Skeletal muscle satellite cell (primary cell): Measurements from ENCODE around the gene PRRG3. TPM values are rescaled to one million over a fixed set of nuclear protein-coding genes. Genes with fewer than 3 reads are reported as not detected.
"Not testable (repeated sequence)": the region's sequence is repeated elsewhere in the genome, so short reads cannot be mapped to it uniquely, and the experiment has no call there.

ENCODE experiments used
- H3K27me3 ChIP-seq: 2 replicates; pipeline ENCODE4 v1.7.0; 2013; ENCODE audit warnings: low read length; ENCODE audit not compliant: control insufficient read depth, insufficient read depth
- H3K36me3 ChIP-seq: 2 replicates; pipeline ENCODE4 v1.7.0; 2013; ENCODE audit warnings: mild to moderate bottlenecking, control low read depth, low read length; ENCODE audit not compliant: insufficient read depth
- H3K4me1 ChIP-seq: 2 replicates; pipeline ENCODE4 v1.7.0; 2013; ENCODE audit warnings: low read length; ENCODE audit not compliant: control insufficient read depth, insufficient read depth
- H3K4me2 ChIP-seq: 2 replicates; pipeline ENCODE4 v1.7.0; 2013; ENCODE audit warnings: mild to moderate bottlenecking, low read length
- H3K4me3 ChIP-seq: 2 replicates; pipeline ENCODE4 v1.7.0; 2013; ENCODE audit warnings: low read length
- H3K9ac ChIP-seq: 2 replicates; pipeline ENCODE4 v1.7.0; 2013; ENCODE audit warnings: mild to moderate bottlenecking, low read depth, low read length, moderate library complexity
- H3K9me3 ChIP-seq: replicated peaks from 2 replicates; pipeline ENCODE4 v1.7.0; 2013; ENCODE audit warnings: mild to moderate bottlenecking, control low read depth, low read length
- total RNA-seq: library from RNA; depleted of rRNA; stranded (reverse); fragments of >200 nt; gene quantifications from 2 replicates; pipeline ENCODE4 v1.2.3, GENCODE V29; 2012; rRNA removed

PRRG3 gene
- not detected in 2 replicates for total RNA-seq

DNA sequence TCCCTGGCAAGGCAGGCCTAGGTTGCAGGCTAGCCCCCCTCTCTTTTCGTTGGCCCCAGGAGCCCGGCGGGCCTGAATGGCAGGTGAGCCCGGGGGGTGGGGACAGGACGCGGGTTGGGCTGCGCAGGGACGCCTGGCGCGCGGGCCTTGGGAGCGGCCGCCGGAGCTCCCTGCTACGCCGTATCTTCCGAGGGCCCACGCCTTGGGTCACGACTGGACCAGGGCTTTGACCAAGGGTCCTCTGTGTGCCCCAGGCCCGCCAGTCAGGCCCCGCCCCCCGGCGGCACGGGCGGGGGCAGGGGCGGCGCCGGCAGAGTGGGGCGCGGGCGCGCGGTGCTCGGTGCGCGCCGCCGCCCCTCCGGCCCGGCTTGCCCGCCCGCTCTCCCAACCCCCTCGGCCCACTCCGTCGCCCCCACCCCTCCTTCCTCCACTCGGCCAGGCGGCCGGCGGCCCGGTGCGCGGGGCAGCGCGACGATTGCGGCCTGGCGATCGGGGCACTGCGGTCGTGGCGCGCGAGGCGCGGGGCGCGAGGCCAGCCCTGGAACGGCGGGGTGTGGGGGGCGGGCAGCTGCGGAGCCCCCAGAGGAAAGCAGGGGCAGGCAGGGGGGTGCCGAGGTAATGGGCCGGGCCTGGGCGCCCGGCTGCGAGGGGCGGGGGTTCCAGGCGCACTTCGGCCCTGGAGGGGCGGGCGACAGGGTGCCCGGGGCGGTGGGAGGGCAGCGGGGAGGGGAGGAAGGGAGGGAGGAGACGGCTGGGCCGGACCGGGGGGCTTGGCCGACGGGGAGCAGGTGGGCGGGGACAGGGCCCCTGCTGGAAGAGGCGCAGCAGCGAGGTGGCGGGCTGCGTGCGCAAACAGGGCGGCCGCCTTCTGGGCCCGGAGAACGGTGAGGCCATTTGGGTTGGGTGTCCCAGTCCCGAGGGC, at the start of gene PRRG3:
Gene PRRG3 (plus strand): TSS at position 798 of the 922 bp plus-strand sequence. CDS start 3,357 bp downstream, outside the sequence.
- Histone ChIP-seq H3K9ac (no peak within 1 kb of the TSS), H3K4me2 (no peak within 1 kb of the TSS), H3K9me3 (no peaks in the 10 kb centered on the region), H3K4me1 (no peaks in the 10 kb centered on the region), H3K27me3 (no peaks in the 10 kb centered on the region), H3K36me3 (no peaks in the 10 kb centered on the region), H3K4me3 (no peak within 1 kb of the TSS)

DNA sequence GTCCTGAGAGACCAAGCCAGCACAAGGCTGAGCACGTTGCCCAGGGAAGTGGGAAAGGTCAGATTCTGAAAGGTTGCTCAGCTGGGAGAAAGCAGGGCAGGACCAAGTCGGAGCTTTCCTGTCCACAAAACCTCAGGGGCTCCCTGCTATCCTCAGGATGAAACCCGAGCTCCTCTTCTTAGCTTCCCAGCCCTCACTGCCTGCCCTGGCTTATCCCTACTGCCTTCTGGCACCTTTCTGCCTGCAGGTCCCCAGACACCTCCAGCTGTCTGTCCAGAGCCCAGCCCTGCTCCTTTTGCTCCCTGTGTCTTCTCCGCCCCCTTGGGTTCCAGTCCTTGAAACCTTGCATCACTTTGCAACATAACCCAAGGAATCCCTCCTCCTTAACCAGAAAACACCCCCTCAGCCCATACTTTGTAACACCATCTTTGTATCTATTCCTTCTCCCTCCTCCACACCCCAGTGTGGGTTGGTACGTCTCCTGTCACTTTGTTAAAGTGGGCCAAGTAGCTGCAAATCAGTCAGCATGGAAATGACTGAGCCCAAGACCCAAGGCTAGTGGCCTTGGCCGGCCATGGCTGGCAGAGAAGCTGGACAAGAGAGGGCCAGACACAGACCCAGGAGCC, 20.0 kb upstream of the PRRG3 start:
- H3K27me3 ChIP-seq: no peaks in the 10 kb centered on the region
- H3K4me3 ChIP-seq: no peak overlapping the region
- H3K36me3 ChIP-seq: no peaks in the 10 kb centered on the region
- no peak overlapping the region for H3K9ac ChIP-seq
- H3K4me2 ChIP-seq: no peak overlapping the region
- H3K9me3 ChIP-seq: peaks cover 2% of the 10 kb centered on the region
- H3K4me1 ChIP-seq: no peaks in the 10 kb centered on the region

DNA sequence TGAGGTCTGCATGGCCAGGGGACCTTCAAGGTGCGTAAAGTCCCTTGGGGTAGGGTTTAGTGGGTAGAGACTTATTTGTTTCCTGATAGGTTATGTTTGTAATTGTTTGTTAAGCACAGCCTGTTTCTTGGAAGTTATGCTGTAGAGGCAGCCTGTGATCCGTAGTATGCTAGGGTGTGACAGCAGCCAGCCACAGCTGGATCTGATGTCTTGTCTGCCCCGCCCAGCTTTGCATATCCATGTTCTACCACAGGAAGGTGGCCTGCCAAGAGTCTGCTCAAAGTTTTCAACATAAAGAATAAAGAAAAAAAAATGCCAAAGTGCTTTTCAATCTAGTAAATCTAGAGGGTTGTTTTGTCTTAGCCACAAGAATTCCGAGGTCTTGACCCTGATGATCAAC, 19.1 kb upstream of the PRRG3 start:
- H3K9ac ChIP-seq: no peak overlapping the region
- H3K4me1 ChIP-seq: no peaks in the 10 kb centered on the region
- H3K36me3 ChIP-seq: no peaks in the 10 kb centered on the region
- H3K4me2 ChIP-seq: no peak overlapping the region
- H3K27me3 ChIP-seq: no peaks in the 10 kb centered on the region
- H3K4me3 ChIP-seq: no peak overlapping the region
- H3K9me3 ChIP-seq: peaks cover 2% of the 10 kb centered on the region

DNA sequence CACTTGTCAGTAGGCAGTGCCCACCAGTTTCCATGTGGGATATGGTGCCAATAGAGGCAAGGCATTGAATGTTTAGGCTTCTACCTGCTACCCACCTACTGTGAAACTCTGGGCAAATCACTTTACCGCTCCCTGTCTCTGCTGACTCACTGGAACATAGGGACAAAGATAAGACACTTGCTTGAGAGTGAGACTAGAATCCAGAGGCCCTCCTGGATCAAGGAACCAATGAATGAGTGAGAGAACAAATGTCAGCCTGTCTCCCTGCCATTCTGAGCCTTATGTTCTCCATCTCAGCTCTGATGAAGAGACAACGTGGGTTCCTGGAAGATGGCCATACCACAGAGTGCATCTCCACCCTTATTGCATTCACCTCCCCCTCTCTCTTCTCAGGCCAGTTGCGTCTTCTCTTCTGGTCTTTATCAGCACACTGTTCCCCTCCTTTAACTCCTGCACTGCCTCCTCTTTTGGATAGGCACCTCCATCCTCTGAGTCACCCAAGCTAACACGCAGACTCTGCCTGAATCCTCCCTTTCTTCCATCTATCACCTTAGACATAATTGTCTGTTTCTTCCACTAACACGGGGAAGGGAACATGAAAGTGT, 15.4 kb upstream of the PRRG3 start:
- Histone ChIP-seq H3K4me2 (no peak overlapping the region), H3K9me3 (peaks cover 2% of the 10 kb centered on the region), H3K4me1 (no peaks in the 10 kb centered on the region), H3K27me3 (no peaks in the 10 kb centered on the region), H3K36me3 (no peaks in the 10 kb centered on the region), H3K9ac (no peak overlapping the region), H3K4me3 (no peak overlapping the region)

DNA sequence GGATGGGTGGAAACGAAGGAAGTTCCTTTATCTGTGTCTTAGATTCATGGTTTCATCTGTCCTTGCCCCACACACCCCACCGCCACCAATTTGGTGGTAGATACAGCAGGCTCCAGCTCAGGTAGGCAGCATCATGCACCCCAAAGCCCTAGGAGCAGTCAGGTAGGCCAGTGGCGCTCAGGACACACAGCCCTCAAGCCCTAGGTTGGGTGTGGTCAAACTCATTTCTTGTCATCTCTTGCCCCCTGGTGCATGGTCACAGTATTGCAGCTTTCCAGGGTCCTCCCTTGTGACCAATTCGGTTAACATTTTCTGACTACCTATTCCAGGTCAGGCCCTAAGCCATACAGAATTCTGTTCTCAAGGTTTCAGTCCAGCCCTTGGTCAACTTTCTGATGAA, 14.5 kb upstream of the PRRG3 start:
- H3K4me3 ChIP-seq: no peak overlapping the region
- H3K4me2 ChIP-seq: no peak overlapping the region
- H3K36me3 ChIP-seq: no peaks in the 10 kb centered on the region
- H3K9me3 ChIP-seq: peaks cover 2% of the 10 kb centered on the region
- H3K27me3 ChIP-seq: no peaks in the 10 kb centered on the region
- H3K4me1 ChIP-seq: no peaks in the 10 kb centered on the region
- no peak overlapping the region for H3K9ac ChIP-seq

DNA sequence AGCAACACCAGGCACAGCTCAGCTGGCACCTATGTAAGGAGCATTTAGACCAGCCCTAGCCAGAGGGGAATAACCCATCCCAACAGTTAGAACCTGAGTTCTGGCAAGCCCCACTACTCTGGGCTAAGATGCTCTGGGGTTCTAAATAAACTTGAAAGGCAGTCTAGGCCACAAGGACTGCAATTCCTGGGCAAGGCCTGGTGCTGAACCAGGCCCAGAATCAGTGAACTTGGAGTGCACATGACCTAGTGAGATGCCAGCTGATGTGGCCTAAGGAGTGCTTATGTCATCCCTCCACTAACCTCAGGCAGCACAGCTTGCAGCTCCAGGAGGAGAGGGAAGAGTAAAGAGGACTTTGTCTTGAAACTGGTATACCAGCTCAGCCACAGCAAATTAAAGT, 7.6 kb upstream of the PRRG3 start:
- H3K9me3 ChIP-seq: no peaks in the 10 kb centered on the region
- H3K27me3 ChIP-seq: no peaks in the 10 kb centered on the region
- H3K4me1 ChIP-seq: no peaks in the 10 kb centered on the region
- no peak overlapping the region for H3K9ac ChIP-seq
- no peak overlapping the region for H3K4me3 ChIP-seq
- no peak overlapping the region for H3K4me2 ChIP-seq
- H3K36me3 ChIP-seq: no peaks in the 10 kb centered on the region

DNA sequence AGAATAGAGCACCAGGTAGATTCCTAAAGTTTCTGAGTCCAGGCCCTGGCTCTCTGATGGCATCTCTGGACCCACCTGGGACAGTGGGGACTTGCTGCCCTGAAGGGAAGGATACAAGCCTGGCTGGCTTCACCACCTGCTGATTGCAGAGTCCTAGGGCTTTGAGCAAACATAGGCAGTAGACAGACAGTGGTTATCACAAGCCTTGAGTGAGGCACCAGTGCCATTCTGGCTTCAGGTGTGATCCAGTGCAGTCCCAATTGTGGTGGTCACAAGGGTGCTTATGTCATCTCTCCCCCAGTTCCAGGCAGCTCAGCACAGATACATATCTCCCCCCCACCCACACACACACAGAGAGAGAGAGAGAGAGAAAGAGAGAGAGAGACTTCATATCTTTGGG, 6.6 kb upstream of the PRRG3 start:
- Histone ChIP-seq H3K4me3 (no peak overlapping the region), H3K27me3 (no peaks in the 10 kb centered on the region), H3K9me3 (no peaks in the 10 kb centered on the region), H3K36me3 (no peaks in the 10 kb centered on the region), H3K9ac (no peak overlapping the region), H3K4me2 (no peak overlapping the region), H3K4me1 (no peaks in the 10 kb centered on the region)

DNA sequence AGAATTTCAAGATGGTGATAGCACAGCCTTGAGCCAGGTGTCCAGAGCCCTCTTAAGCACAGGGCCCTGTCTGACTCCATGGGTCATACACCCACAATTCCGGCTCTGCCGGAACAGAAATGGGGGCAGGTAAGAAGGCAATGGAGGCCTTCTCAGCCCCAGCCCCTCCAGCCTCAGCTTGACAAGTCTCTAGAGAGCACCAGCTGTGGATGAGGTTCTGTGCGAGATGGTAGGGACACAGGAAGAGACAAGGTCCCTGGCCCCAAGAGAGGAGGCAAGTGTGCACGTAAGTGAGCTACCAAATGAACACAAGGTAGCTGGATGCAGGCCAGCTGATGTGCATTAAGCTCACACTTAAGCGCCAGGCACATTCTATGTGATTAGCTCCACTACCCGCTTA, 2.4 kb upstream of the PRRG3 start:
- Histone ChIP-seq H3K4me1 (no peaks in the 10 kb centered on the region), H3K27me3 (no peaks in the 10 kb centered on the region), H3K4me3 (no peak overlapping the region), H3K9ac (no peak overlapping the region), H3K36me3 (no peaks in the 10 kb centered on the region), H3K9me3 (no peaks in the 10 kb centered on the region), H3K4me2 (no peak overlapping the region)

DNA sequence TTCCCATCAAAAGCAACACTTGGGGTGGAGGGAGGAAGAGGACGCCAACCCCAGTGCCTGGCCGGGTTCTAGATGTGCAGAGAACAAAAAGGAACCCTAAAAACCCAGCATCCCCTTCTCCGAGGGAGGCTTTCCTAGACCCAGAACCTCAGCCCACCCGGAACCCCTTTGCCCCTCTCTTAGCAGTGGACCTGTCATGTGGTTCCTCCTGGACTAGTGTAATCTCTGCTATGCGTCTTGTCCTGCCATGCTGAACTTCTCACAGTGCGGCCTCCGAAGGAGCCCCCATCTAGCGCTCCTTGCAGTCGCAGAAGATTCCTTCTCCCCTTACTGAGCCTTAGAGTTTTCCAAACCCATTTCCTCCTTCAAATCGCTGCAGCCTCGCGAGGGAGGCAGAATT, 1.1 kb upstream of the PRRG3 start:
- no peak overlapping the region for H3K4me2 ChIP-seq
- no peaks in the 10 kb centered on the region for H3K9me3 ChIP-seq
- H3K4me1 ChIP-seq: no peaks in the 10 kb centered on the region
- no peaks in the 10 kb centered on the region for H3K27me3 ChIP-seq
- no peak overlapping the region for H3K9ac ChIP-seq
- H3K4me3 ChIP-seq: no peak overlapping the region
- H3K36me3 ChIP-seq: no peaks in the 10 kb centered on the region

DNA sequence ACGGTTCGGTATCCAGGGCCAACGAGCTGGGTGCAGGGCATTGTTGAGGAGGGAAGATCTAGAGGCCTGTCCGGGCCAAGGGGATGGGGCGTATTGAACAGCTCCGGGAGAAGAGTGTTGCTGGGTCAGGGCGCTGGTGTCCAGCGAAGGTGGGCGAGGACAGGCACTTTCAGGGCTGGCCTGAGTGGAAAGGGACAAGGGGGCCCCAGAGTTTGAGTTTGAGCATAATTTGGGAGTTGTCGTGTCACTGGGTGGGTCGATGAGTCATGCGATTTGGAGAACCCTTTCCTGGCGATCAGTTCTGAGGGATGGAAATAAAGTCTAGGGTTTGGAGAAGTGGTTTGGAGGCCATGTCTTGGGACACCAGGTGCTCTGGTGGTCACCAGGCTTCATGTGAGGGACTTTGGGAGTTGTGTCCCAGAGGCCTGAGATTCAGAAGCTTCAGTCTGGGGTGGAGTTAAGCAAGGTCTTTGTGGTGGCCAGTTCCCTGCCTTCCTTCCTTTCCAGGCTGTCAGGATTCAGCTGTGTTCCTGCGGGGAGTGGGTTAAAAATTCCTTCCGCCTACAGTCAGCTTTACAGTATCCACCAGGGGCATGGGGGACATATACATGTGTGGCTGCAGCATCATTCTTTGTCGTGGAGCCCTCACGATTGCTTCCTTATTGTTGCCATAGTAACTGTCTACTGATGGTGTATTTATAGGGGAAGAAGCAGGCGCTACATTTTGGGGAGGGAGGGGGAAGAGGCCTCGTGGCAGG, 504 bp downstream of the PRRG3 start:
- Histone ChIP-seq H3K9me3 (no peaks in the 10 kb centered on the region), H3K4me2 (no peak overlapping the region), H3K9ac (no peak overlapping the region), H3K4me1 (no peaks in the 10 kb centered on the region), H3K4me3 (no peak overlapping the region), H3K36me3 (no peaks in the 10 kb centered on the region), H3K27me3 (no peaks in the 10 kb centered on the region)

DNA sequence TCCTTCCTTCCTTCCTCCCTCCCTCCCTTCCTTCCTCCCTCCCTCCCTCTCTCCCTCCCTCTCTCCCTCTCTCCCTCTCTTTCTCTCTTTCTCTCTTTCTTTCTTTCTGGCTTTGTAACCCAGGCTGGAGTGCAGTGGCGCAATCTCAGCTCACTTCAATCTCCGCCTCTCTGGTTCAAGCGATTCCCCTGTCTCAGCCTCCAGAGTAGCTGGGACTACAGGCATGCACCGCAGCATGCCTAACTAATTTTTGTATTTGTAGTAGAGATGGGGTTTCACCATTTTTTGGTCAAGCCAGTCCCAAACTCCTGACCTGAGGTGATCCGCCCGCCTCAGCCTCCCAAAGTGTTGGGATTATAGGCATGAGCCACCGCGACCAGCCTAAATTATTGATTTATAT, 1.8 kb downstream of the PRRG3 start:
- H3K4me2 ChIP-seq, H3K27me3 ChIP-seq, H3K9ac ChIP-seq, H3K4me1 ChIP-seq, H3K36me3 ChIP-seq, H3K9me3 ChIP-seq, H3K4me3 ChIP-seq: not testable (repeated sequence)
